Erythroblast (primary cell): ENCODE results near the gene ADARB2.

Experiments
- GATA1 ChIP-seq: IDR thresholded peaks from 2 replicates; pipeline ENCODE4 v1.6.1; 2011; ENCODE audit warnings: low read depth, mild to moderate bottlenecking, control low read depth, low read length, moderate library complexity
- POLR2A ChIP-seq: IDR thresholded peaks from 2 replicates; pipeline ENCODE4 v1.6.1; 2011; ENCODE audit warnings: mild to moderate bottlenecking, low read length

DNA sequence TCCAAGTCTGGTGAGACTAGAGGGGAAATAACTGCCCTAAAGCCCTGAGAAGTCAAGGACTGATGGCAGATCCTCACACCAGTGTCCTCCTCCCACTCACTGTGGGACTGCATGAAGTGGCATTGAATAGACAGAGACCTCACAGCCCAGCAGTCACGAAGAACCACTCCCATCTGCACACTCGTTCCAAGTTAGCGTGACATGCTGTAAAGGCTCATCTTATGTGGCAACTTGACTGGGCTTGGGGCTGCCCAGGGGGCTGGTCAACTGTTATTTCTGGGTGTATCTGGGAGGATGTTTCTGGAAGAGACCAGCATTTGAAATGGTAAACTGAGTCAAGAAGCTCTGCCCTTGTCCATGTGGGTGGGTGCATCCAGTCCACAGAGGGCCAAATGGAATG, 104.7 kb downstream of the ADARB2 start:
- TF ChIP-seq POLR2A (no peak), GATA1 (no peak)
